Measurements from ENCODE around the gene TXNL4A.
"Not testable (repeated sequence)": the region's sequence is repeated elsewhere in the genome, so short reads cannot be mapped to it uniquely, and the experiment has no call there.

TXNL4A gene
- 34.0 to 114 (median 51.6) reads per million in 3 experiments for total RNA-seq

GRCh38 chr18:79988451-79989194 is at the start of gene TXNL4A:
TXNL4A (minus strand) TSS chr18:79988563; CDS start chr18:79988392, 171 bp downstream.
- peak; percentile 83 for DNase-seq

- no peak for DNase-seq
These were observed 48.9 kb upstream of the TXNL4A start for GRCh38 chr18:80037300-80037699.

GRCh38 chr18:80035997-80036396 is 47.6 kb upstream of the TXNL4A start:
- DNase-seq: no peak

- no peak for DNase-seq
These were observed 46.6 kb upstream of the TXNL4A start for GRCh38 chr18:80034852-80035406.

- peak; percentile 97 for DNase-seq
These were observed 45.9 kb upstream of the TXNL4A start, which contains the start of gene RBFA for GRCh38 chr18:80034068-80034851. RBFA (plus strand) TSS chr18:80034434; CDS start chr18:80034496, 62 bp downstream.

- DNase-seq: peak; percentile 85
These were observed 45.1 kb upstream of the TXNL4A start for GRCh38 chr18:80033181-80034067.

GRCh38 chr18:80029690-80030089 is 41.3 kb upstream of the TXNL4A start:
- DNase-seq: no peak

- DNase-seq: not testable (repeated sequence)
These were observed 39.4 kb upstream of the TXNL4A start for GRCh38 chr18:80027719-80028118.

- no peak for DNase-seq
These were observed 38.0 kb upstream of the TXNL4A start for GRCh38 chr18:80026363-80026762.

GRCh38 chr18:80023173-80023572 is 34.8 kb upstream of the TXNL4A start:
- DNase-seq: no peak

- DNase-seq: no peak
These were observed 34.2 kb upstream of the TXNL4A start for GRCh38 chr18:80022613-80023012.

- no peak for DNase-seq
These were observed 24.4 kb upstream of the TXNL4A start for GRCh38 chr18:80012714-80013113.

GRCh38 chr18:80011496-80012137 is 23.3 kb upstream of the TXNL4A start:
- DNase-seq: not testable (repeated sequence)

- DNase-seq: no peak
These were observed 22.2 kb upstream of the TXNL4A start for GRCh38 chr18:80010551-80010906.

- DNase-seq: no peak
These were observed 21.5 kb upstream of the TXNL4A start for GRCh38 chr18:80009661-80010550.

- no peak for DNase-seq
These were observed 18.4 kb upstream of the TXNL4A start for GRCh38 chr18:80006724-80007123.

GRCh38 chr18:80004600-80005342 is 16.4 kb upstream of the TXNL4A start:
- DNase-seq: no peak

- no peak for DNase-seq
These were observed 14.1 kb upstream of the TXNL4A start for GRCh38 chr18:80002468-80002867.

GRCh38 chr18:80000877-80001276 is 12.5 kb upstream of the TXNL4A start:
- DNase-seq: no peak

GRCh38 chr18:79999701-80000100 is 11.3 kb upstream of the TXNL4A start:
- DNase-seq: not testable (repeated sequence)
